K562 (cell line): Measurements from ENCODE around the gene TPCN1. TPM values are rescaled to one million over a fixed set of nuclear protein-coding genes. Genes with fewer than 3 reads are reported as not detected.

Experiments used
- ATAC-seq: fragments of 200-7000 bp; cut with Tn5 transposase; 3 replicates; pipeline ENCODE4 v1.9.1; 2020; ENCODE audit warnings: moderate library complexity
- BruUV-seq: library from RNA; stranded (reverse); fragments of 400-500 nt; replicated peaks from 2 replicates; lab custom pipeline; 2021; lab: Mats Ljungman, UMichigan
- CTCF ChIA-PET: fragments of 300-600 bp; formaldehyde crosslinking; extraction: SDS; loops from one replicate; lab custom pipeline; 2021; ENCODE audit warnings: low intra/inter-chr PET ratio; lab: Yijun Ruan, JAX
- POLR2A ChIA-PET: fragments of 300-600, 350-650 bp; sonication (Branson Sonifier 250); formaldehyde crosslinking; extraction: SDS; loops from one replicate; lab custom pipeline; 2021; ENCODE audit warnings: antibody characterized with exemption, inconsistent platforms; lab: Yijun Ruan, JAX
- DNase-seq, 4 experiments: peaks; one replicate each; pipeline versions ENCODE4 v3.0.0 to v3.0.0-alpha.2; 2011 to 2018; ENCODE audit warnings: low spot score in 3 of 4, mixed read lengths in 3 of 4; ENCODE audit errors: extremely low read depth in 1 of 4
- FAIRE-seq: peaks from 2 replicates; lab custom pipeline; 2011; peaks lifted over from hg19 to GRCh38; lab: Jason Lieb, UNC
- H2AFZ ChIP-seq: 2 replicates; pipeline ENCODE4 v1.6.0; 2011; ENCODE audit warnings: low read depth, low read length, control low read depth, inconsistent platforms
- H3K27ac ChIP-seq: fragments of 200-600 bp; 3 replicates; pipeline ENCODE4 v1.8.0; 2011; ENCODE audit warnings: low read depth, mild to moderate bottlenecking, control low read depth, inconsistent platforms, low read length, moderate library complexity, mixed read lengths; ENCODE audit errors: extremely low read depth
- H3K27me3 ChIP-seq, 2 experiments: fragments of 300-600 bp in 1 of 2; 2 replicates in 1 of 2; 3 replicates in 1 of 2; pipeline versions ENCODE4 v1.6.0 to v1.8.0; 2011; ENCODE audit warnings: inconsistent platforms in 2 of 2, low read length in 2 of 2, mild to moderate bottlenecking in 1 of 2, mixed read lengths in 1 of 2, moderate library complexity in 1 of 2; ENCODE audit not compliant: control insufficient read depth in 2 of 2, insufficient read depth in 2 of 2
- H3K36me3 ChIP-seq: fragments of 300-600 bp; 3 replicates; pipeline ENCODE4 v1.8.0; 2011; ENCODE audit warnings: mild to moderate bottlenecking, low read length, inconsistent platforms; ENCODE audit not compliant: control insufficient read depth, insufficient read depth
- H3K4me1 ChIP-seq, 2 experiments: fragments of 200-600 bp in 1 of 2; replicated peaks in 1 of 2; 2 replicates in 1 of 2; 3 replicates in 1 of 2; pipeline versions ENCODE4 v1.5.1 to v1.8.0; 2011; ENCODE audit warnings: inconsistent platforms in 2 of 2, low read length in 2 of 2, mild to moderate bottlenecking in 1 of 2, mixed read lengths in 1 of 2, moderate library complexity in 1 of 2; ENCODE audit not compliant: control insufficient read depth in 2 of 2, insufficient read depth in 2 of 2
- H3K4me2 ChIP-seq: 2 replicates; pipeline ENCODE4 v1.6.1; 2011; ENCODE audit warnings: low read length, control low read depth, inconsistent platforms, mixed read lengths; ENCODE audit not compliant: insufficient read depth
- H3K4me3 ChIP-seq: fragments of 200-600 bp; sonication (generic), shearing (Covaris generic); 2 replicates; pipeline ENCODE4 v1.5.1; 2016; ENCODE audit warnings: control low read depth, inconsistent platforms
- H3K79me2 ChIP-seq: fragments of 200-600 bp; 3 replicates; pipeline ENCODE4 v1.8.0; 2011; ENCODE audit warnings: low read length, inconsistent platforms; ENCODE audit not compliant: control insufficient read depth, insufficient read depth
- H3K9ac ChIP-seq, 2 experiments: 2 replicates each; pipeline versions ENCODE4 v1.6.0 to v1.6.1; 2011; ENCODE audit warnings: low read depth in 2 of 2, low read length in 2 of 2, control low read depth in 1 of 2, inconsistent platforms in 1 of 2, mild to moderate bottlenecking in 1 of 2, mixed read lengths in 1 of 2; ENCODE audit not compliant: insufficient read depth in 1 of 2
- H3K9me1 ChIP-seq: one replicate; pipeline ENCODE4 v1.6.0; 2011; ENCODE audit warnings: inconsistent platforms, mild to moderate bottlenecking, low read length, moderate library complexity; ENCODE audit not compliant: control insufficient read depth, insufficient read depth
- H3K9me3 ChIP-seq: replicated peaks from 2 replicates; pipeline ENCODE4 v1.5.1; 2011; ENCODE audit warnings: low read depth, low read length, inconsistent platforms; ENCODE audit not compliant: control insufficient read depth, insufficient read depth
- H4K20me1 ChIP-seq: replicated peaks from 2 replicates; pipeline ENCODE4 v1.6.1; 2011; ENCODE audit warnings: low read length, inconsistent platforms, mixed read lengths; ENCODE audit not compliant: control insufficient read depth, insufficient read depth
- CBX5 ChIP-seq: IDR thresholded peaks from 2 replicates; pipeline ENCODE4 v1.6.1; 2014; ENCODE audit warnings: low read depth, borderline replicate concordance
- CHD1 ChIP-seq: fragments of 200-600 bp; sonication (generic); IDR thresholded peaks from one replicate; pipeline ENCODE4 v1.6.1; 2012; ENCODE audit warnings: mild to moderate bottlenecking, moderate library complexity, low read length, inconsistent platforms
- EZH2 ChIP-seq: IDR thresholded peaks from 2 replicates; pipeline ENCODE4 v1.6.1; 2012; ENCODE audit warnings: low read depth, mild to moderate bottlenecking, inconsistent platforms, low read length, borderline replicate concordance
- HOXB6 ChIP-seq: fragments of 250-450 bp; sonication (Bioruptor Pico); IDR thresholded peaks from 2 replicates; pipeline ENCODE4 v1.5.1; 2022; ENCODE audit warnings: mild to moderate bottlenecking, borderline replicate concordance
- LCOR ChIP-seq: sonication (generic); formaldehyde crosslinking; IDR thresholded peaks from 2 replicates; pipeline ENCODE4 v1.8.0; 2022; ENCODE audit warnings: mild to moderate bottlenecking, missing genetic modification reagents
- TFAM ChIP-seq: fragments of 250-450 bp; sonication (Bioruptor Pico); conservative IDR thresholded peaks from 2 replicates; pipeline ENCODE4 v1.5.0; 2021; ENCODE audit warnings: mild to moderate bottlenecking, moderate library complexity
- ZNF12 ChIP-seq: sonication (generic); formaldehyde crosslinking; IDR thresholded peaks from 2 replicates; pipeline ENCODE4 v1.4.0; 2020; ENCODE audit warnings: mild to moderate bottlenecking, missing genetic modification reagents
- WGBS: fragments of 100-300 bp; shearing (Covaris generic); methylation state at CpG from one replicate; pipeline ENCODE4 v1.1.6; 2016; ENCODE audit warnings: low coverage, mixed read lengths; ENCODE audit not compliant: insufficient coverage; ENCODE audit errors: missing lambda C conversion rate; 5-methylcytosine and 5-hydroxymethylcytosine counted together
- in situ Hi-C: fragments of 300-500 bp; cut with MboI; formaldehyde crosslinking; loops from 4 replicates; pipeline ENCODE4 v1.15.0; 2018; ENCODE audit warnings: inconsistent platforms, mixed read lengths
- intact Hi-C: fragments of 100-400 bp; cut with micrococcal nuclease; formaldehyde crosslinking; loops from 2 replicates; pipeline ENCODE4 v1.14.2; 2022
- polyA plus RNA-seq, 8 experiments: library from polyadenylated mRNA; depleted of rRNA in 4 of 8; stranded (reverse) in 5 of 8; unstranded in 3 of 8; fragments of >200 nt; fragmentation: Nextera tagmentation in 2 of 8; fragmentation: Illumina TruSeq in 1 of 8; extraction: Ambion mirVana in 2 of 8; extraction: Trizol in 1 of 8; gene quantifications; 2 replicates each; pipeline versions ENCODE4 v1.2.1 to v1.2.3, GENCODE V29; 2011 to 2014; ENCODE audit warnings: inconsistent platforms in 1 of 8, missing spikeins in 1 of 8
- total RNA-seq, 7 experiments: library from RNA; depleted of rRNA in 6 of 7; stranded (reverse); fragments of >200 nt in 6 of 7; fragmentation: Illumina TruSeq in 2 of 7; extraction: Trizol in 2 of 7; gene quantifications; 2 replicates each; pipeline versions ENCODE4 v1.2.1 to v1.2.3, GENCODE V29; 2011 to 2021; ENCODE audit warnings: low replicate concordance in 1 of 7
- TF ChIP-seq, protein P1 (sequence below): fragments of 250-450 bp; sonication (Bioruptor Pico); IDR thresholded peaks from 2 replicates; pipeline ENCODE4 v1.6.1; 2021; ENCODE audit warnings: mild to moderate bottlenecking

Gene TPCN1
- total and polyA plus RNA-seq, 9 of the 15 experiments (the other 6 are each of a cell fraction or from before 2014, with no cell fraction given) = 0.80 to 23.8 (median 7.4) TPM

- CTCF ChIA-PET = no interaction called here
Observed at GRCh38 chr12:113298472-113298817, 77.2 kb downstream of the TPCN1 start.

More at GRCh38 chr12:113298472-113298817, 77.2 kb downstream of the TPCN1 start:
- Histone ChIP-seq H3K4me1 (peaks cover 28 to 30% of the 10 kb centered on the region in 2 experiments; a peak in 4 of 5 replicates), H3K4me2 (no peak overlapping the region), H3K9me3 (no peaks in the 10 kb centered on the region), H2AFZ (no peak overlapping the region), H3K27me3 (no peaks in the 10 kb centered on the region), H3K9me1 (no peaks in the 10 kb centered on the region), H4K20me1 (no peaks in the 10 kb centered on the region), H3K27ac (no peak overlapping the region), H3K4me3 (no peak overlapping the region), H3K36me3 (peaks cover 30% of the 10 kb centered on the region; the same call in 2 of the 3 replicates), H3K9ac (no peak overlapping the region; a peak in 1 of 4 replicates), H3K79me2 (no peaks in the 10 kb centered on the region)
- no TSS peak for BruUV-seq
- ATAC-seq (no peak), DNase-seq (no peak), FAIRE-seq (no peak)
- intact Hi-C loops (no loop called here), in situ Hi-C loops (no loop called here)
- WGBS = 70% methylated on average over 5 of the region's 5 CpGs
- TF ChIP-seq LCOR (CRISPR knock-in tag) (no peak), ZNF12 (CRISPR knock-in tag) (no peak), HOXB6 (no peak), CHD1 (no peak), EZH2 (no peak), TFAM (no peak), CBX5 (no peak)
- TF ChIP-seq, protein P1, sequence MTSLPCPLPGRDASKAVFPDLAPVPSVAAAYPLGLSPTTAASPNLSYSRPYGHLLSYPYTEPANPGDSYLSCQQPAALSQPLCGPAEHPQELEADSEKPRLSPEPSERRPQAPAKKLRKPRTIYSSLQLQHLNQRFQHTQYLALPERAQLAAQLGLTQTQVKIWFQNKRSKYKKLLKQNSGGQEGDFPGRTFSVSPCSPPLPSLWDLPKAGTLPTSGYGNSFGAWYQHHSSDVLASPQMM = no peak
- POLR2A ChIA-PET = interaction anchor here (0.5 to 0.6 kb wide), 2 partner anchors 115 to 127 kb away, joined by 3 read pairs; no protein-coding TSS in a partner anchor
